Mucosa of descending colon (tissue), 3 donors: ENCODE measurements around the gene ZNF695. TPM values are rescaled to one million over a fixed set of nuclear protein-coding genes. Genes with fewer than 3 reads are reported as not detected.

ENCODE experiments used
- ATAC-seq: fragments of 200-7000 bp; cut with Tn5 transposase; one replicate; pipeline ENCODE4 v1.9.1; 2020; ENCODE audit warnings: mild to moderate bottlenecking, moderate library complexity
- DNase-seq, 3 donors: peaks; one replicate each; pipeline ENCODE4 v3.0.0-alpha.2; 2020
- H3K36me3 ChIP-seq: fragments of 200-600 bp; one replicate; pipeline ENCODE4 v1.8.0; 2021; ENCODE audit warnings: low read depth, mild to moderate bottlenecking
- H3K4me1 ChIP-seq: fragments of 200-600 bp; one replicate; pipeline ENCODE4 v1.8.0; 2021; ENCODE audit warnings: low read depth, mild to moderate bottlenecking
- H3K4me3 ChIP-seq: fragments of 200-600 bp; one replicate; pipeline ENCODE4 v1.8.0; 2021; ENCODE audit warnings: mild to moderate bottlenecking
- H3K9me3 ChIP-seq: fragments of 200-600 bp; one replicate; pipeline ENCODE4 v1.8.0; 2021; ENCODE audit warnings: mild to moderate bottlenecking
- intact Hi-C, 2 donors: fragments of 100-400 bp; cut with DNase I in 1 of 2; cut with micrococcal nuclease in 1 of 2; formaldehyde crosslinking; loops; one replicate each; pipeline versions ENCODE4 v1.11.0 to v1.11.1; 2022; cut with DNase I, micrococcal nuclease
- long read RNA-seq, 2 donors: library from polyadenylated mRNA; unstranded; transcript quantifications; one replicate each; pipeline ENCODE4 v2.0.0, GENCODE V29; 2019 to 2021
- total RNA-seq, 3 donors: library from RNA; stranded (reverse); fragmentation: NEBNext Ultra II Directional in 2 of 3; extraction: Animal tissue kit (Norgen Biotek cat#: 25700) in 2 of 3; gene quantifications; one replicate each; pipeline versions ENCODE4 v1.2.1 to v1.2.4, GENCODE V29; 2021 to 2023
- TF ChIP-seq, protein P1 (sequence below): fragments of 200-600 bp; IDR thresholded peaks from one replicate; pipeline ENCODE4 v1.8.0; 2022; ENCODE audit warnings: antibody characterized with exemption, mild to moderate bottlenecking
- donor health status: DM: no; HTN: no; CAD: no; lungs with moderate emphysema.
- donor health status: DM: no; HTN: no; CAD: no.
- donor health status: DM: no; HTN: yes; CAD: no.

Gene ZNF695
- total RNA-seq = 1 to 10 TPM in 1 of 3 donors, under 1 TPM in 2; 0.52 to 1.7 (median 0.66) TPM
- long read RNA-seq, donor 1 = 0 reads
- long read RNA-seq, donor 2, partial matches to known transcripts = 0 of 1 reads
- long read RNA-seq, donor 2, other reads (novel, unspliced or antisense) = 1 of 1 reads

DNA sequence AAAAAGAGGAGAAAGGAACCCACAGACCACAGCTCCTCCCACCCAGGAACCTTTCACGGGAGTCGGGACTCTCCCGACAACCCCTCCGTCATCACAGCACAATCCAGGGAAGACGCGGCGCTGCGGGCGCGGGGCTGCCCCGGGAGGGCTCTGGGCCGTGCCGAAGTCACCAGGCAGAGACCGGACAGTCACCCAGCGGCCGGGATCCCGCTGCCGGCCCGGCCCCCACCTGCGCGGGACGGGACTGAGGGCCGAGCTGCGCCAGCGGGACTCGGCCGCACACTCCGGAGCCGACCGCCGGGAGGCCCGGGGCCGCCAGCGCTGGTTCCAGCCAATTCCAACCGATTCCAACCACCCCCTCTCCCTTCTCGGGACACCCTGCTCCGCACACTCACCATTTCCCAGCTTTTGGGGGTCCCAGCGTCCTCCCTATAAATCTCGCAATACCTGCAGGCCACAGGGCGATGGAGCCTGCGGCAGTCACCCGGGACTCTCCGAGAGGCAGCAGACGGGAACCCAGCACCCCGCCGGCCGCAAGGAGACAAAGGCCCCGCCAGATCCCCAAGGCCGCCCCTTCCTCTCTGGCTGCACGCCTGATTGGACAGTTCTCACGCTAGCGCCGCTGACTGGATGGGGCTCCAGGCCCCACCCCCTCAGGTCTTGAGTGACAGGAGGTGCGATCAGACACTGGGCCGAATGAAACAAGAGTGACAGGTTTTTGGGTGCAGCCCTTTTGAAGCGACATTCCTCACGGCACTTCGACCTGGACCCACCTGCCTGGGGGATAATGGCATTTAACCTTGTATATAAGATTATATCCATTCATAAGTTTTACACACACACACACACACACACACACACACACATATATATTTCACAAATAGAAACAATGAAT, at the start of gene ZNF695:
Gene ZNF695, minus strand, starts transcription at position 547 of the 895 bp plus-strand sequence. Its CDS starts 149 bp downstream, at position 398.
- intact Hi-C loops = no loop called here
- Histone ChIP-seq H3K36me3 (no peaks in the 10 kb centered on the region), H3K9me3 (peaks cover 5% of the 10 kb centered on the region), H3K4me1 (no peaks in the 10 kb centered on the region), H3K4me3 (peak within 1 kb of the TSS; percentile 24)
- TF ChIP-seq, protein P1, sequence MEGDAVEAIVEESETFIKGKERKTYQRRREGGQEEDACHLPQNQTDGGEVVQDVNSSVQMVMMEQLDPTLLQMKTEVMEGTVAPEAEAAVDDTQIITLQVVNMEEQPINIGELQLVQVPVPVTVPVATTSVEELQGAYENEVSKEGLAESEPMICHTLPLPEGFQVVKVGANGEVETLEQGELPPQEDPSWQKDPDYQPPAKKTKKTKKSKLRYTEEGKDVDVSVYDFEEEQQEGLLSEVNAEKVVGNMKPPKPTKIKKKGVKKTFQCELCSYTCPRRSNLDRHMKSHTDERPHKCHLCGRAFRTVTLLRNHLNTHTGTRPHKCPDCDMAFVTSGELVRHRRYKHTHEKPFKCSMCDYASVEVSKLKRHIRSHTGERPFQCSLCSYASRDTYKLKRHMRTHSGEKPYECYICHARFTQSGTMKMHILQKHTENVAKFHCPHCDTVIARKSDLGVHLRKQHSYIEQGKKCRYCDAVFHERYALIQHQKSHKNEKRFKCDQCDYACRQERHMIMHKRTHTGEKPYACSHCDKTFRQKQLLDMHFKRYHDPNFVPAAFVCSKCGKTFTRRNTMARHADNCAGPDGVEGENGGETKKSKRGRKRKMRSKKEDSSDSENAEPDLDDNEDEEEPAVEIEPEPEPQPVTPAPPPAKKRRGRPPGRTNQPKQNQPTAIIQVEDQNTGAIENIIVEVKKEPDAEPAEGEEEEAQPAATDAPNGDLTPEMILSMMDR = no peak
- ATAC-seq = peak; percentile 100
- peak; percentile 91 to 92 (median 92) for DNase-seq

DNA sequence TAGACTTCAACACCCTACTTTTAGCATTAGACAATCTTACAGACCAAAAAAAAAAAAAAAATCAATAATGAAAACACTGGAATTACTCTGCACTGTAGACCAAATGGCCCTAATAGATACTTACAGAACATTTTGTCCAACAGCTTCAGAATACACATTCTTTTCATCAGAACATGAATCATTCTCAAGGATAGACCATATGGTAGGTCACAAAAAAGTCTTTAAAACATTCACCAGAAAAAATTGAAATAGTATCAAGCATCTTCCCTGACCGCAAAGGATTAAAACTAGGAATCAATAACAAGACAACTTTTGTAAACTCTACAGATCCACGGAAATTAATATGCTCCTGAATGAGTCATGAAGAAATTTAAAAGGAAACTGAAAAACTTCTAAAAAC, 48.2 kb upstream of the ZNF695 start:
- TF ChIP-seq, protein P1 = no peak
- H3K4me3 ChIP-seq = no peak overlapping the region
- no peaks in the 10 kb centered on the region for H3K36me3 ChIP-seq
- no peaks in the 10 kb centered on the region for H3K4me1 ChIP-seq
- peaks cover 79% of the 10 kb centered on the region for H3K9me3 ChIP-seq
- ATAC-seq = no peak
- intact Hi-C loops = no loop called here
- no peak for DNase-seq

DNA sequence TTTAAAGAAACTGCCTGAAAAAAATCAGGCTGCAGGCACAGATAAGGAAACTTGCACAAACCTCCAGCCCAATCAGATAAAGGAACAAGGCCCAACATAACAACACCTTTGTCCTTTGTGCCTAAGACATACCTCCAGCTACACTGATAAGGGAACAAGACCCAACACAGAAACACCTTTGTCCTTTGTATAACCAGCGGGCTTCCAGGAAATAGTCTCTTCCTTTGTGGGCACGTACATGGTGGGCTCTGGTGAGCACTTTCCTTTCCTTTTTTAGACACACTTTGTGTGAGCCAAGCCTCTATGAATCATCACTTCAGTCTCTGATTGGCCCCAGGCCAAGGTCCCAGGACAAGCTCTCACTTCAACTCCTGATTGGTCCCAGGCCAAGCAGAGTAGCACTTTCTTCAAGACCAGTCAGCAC, 47.1 kb upstream of the ZNF695 start:
- Histone ChIP-seq H3K36me3 (no peaks in the 10 kb centered on the region), H3K4me1 (no peaks in the 10 kb centered on the region), H3K9me3 (peaks cover 85% of the 10 kb centered on the region), H3K4me3 (no peak overlapping the region)
- intact Hi-C loops = no loop called here
- TF ChIP-seq, protein P1 = no peak
- ATAC-seq (peak; percentile 19), DNase-seq (no peak)

DNA sequence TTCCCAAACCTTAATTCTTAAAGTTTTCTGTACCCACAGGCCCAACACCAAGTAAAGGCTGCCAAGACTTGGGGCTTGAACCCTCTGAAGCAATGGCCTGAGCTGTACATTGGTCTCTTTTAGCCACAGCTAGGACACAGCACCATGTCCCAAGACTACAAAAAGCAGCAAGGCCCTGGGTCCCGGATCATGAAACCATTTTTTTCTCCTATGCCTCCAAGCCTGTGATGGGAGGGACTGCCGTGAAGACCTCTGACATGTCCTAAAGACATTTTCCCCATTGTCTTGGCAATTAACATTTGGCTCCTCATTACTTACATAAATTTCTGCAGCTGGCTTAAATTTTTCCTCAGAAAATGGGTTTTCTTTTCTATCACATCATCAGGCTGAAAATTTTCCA, 39.8 kb upstream of the ZNF695 start:
- DNase-seq (no peak), ATAC-seq (no peak)
- intact Hi-C loops = no loop called here
- Histone ChIP-seq H3K9me3 (peaks cover 90% of the 10 kb centered on the region), H3K4me3 (no peak overlapping the region), H3K36me3 (no peaks in the 10 kb centered on the region), H3K4me1 (no peaks in the 10 kb centered on the region)
- TF ChIP-seq, protein P1 = no peak

DNA sequence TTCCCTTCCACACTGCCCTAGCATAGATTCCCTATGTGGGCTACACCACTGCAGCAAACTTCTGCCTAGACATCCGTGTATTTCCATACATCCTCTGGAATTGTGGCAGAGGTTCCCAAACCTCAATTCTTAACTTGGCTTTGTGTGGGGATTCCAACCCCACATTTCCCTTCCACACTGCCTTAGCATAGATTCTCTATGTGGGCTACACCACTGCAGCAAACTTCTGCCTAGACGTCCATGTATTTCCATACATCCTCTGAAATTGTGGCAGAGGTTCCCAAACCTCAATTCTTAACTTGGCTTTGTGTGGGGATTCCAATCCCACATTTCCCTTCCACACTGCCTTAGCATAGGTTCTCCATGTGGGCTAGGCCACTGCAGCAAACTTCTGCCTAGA, 39.4 kb upstream of the ZNF695 start:
- Histone ChIP-seq H3K36me3 (no peaks in the 10 kb centered on the region), H3K4me3 (no peak overlapping the region), H3K9me3 (peaks cover 88% of the 10 kb centered on the region), H3K4me1 (no peaks in the 10 kb centered on the region)
- TF ChIP-seq, protein P1 = no peak
- no peak for DNase-seq
- intact Hi-C loops = no loop called here
- ATAC-seq = no peak
